SK-N-SH treated with all-trans-retinoic acid at 6 μM for 48 hours (cell line): ENCODE results near the gene BRI3.

Source experiments
- ATAC-seq: fragments of 200-7000 bp; cut with Tn5 transposase; 3 replicates; pipeline ENCODE4 v1.9.1; 2020; ENCODE audit warnings: mild to moderate bottlenecking, moderate library complexity
- ARNTL ChIP-seq: fragments of 450-650 bp; formaldehyde crosslinking; IDR thresholded peaks from 2 replicates; pipeline ENCODE4 v1.5.0; 2020; ENCODE audit warnings: low read depth, mild to moderate bottlenecking, moderate library complexity, borderline replicate concordance
- BACH2 ChIP-seq: fragments of 250-450 bp; sonication (Bioruptor Pico); IDR thresholded peaks from 2 replicates; pipeline ENCODE4 v1.9.0; 2021; ENCODE audit warnings: mild to moderate bottlenecking, borderline replicate concordance
- CSDC2 ChIP-seq: fragments of 250-450 bp; sonication (Bioruptor Pico); IDR thresholded peaks from 2 replicates; pipeline ENCODE4 v1.5.0; 2020; ENCODE audit warnings: mild to moderate bottlenecking, moderate library complexity
- ESRRG ChIP-seq: fragments of 250-450 bp; sonication (Bioruptor Pico); IDR thresholded peaks from 2 replicates; pipeline ENCODE4 v1.6.1; 2021; ENCODE audit warnings: mild to moderate bottlenecking
- GLIS3 ChIP-seq: fragments of 250-450 bp; sonication (Bioruptor Pico); IDR thresholded peaks from 2 replicates; pipeline ENCODE4 v1.5.0; 2020; ENCODE audit warnings: mild to moderate bottlenecking, moderate library complexity
- ISL1 ChIP-seq: fragments of 250-450 bp; sonication (Bioruptor Pico); IDR thresholded peaks from 2 replicates; pipeline ENCODE4 v2.1.2; 2022; ENCODE audit warnings: mild to moderate bottlenecking, moderate library complexity
- OSR1 ChIP-seq: fragments of 250-450 bp; sonication (Bioruptor Pico); IDR thresholded peaks from 2 replicates; pipeline ENCODE4 v1.8.0; 2022; ENCODE audit warnings: moderate library complexity, mild to moderate bottlenecking, inconsistent platforms
- PPARA ChIP-seq: fragments of 250-450 bp; sonication (Bioruptor Pico); IDR thresholded peaks from 2 replicates; pipeline ENCODE4 v1.5.0; 2020; ENCODE audit warnings: mild to moderate bottlenecking, borderline replicate concordance
- SNAI2 ChIP-seq: fragments of 250-450 bp; sonication (Bioruptor Pico); IDR thresholded peaks from 2 replicates; pipeline ENCODE4 v1.5.0; 2020; ENCODE audit warnings: mild to moderate bottlenecking, moderate library complexity
- TCF4 ChIP-seq: fragments of 250-450 bp; sonication (Bioruptor Pico); IDR thresholded peaks from 2 replicates; pipeline ENCODE4 v1.8.0; 2021; ENCODE audit warnings: mild to moderate bottlenecking, moderate library complexity, borderline replicate concordance
- TOX ChIP-seq: fragments of 250-450 bp; sonication (Bioruptor Pico); IDR thresholded peaks from 2 replicates; pipeline ENCODE4 v1.8.0; 2021; ENCODE audit warnings: mild to moderate bottlenecking, moderate library complexity, borderline replicate concordance
- ZFP3 ChIP-seq: fragments of 250-450 bp; sonication (Bioruptor Pico); IDR thresholded peaks from 2 replicates; pipeline ENCODE4 v1.5.0; 2020; ENCODE audit warnings: mild to moderate bottlenecking, moderate library complexity
- ZFP30 ChIP-seq: fragments of 450-650 bp; formaldehyde crosslinking; IDR thresholded peaks from 2 replicates; pipeline ENCODE4 v1.5.0; 2022; ENCODE audit warnings: mild to moderate bottlenecking, moderate library complexity
- ZNF565 ChIP-seq: fragments of 450-650 bp; formaldehyde crosslinking; conservative IDR thresholded peaks from 2 replicates; pipeline ENCODE4 v1.5.0; 2020; ENCODE audit warnings: low read depth, mild to moderate bottlenecking, moderate library complexity
- ZNF70 ChIP-seq: fragments of 450-650 bp; formaldehyde crosslinking; IDR thresholded peaks from 2 replicates; pipeline ENCODE4 v1.5.0; 2020; ENCODE audit warnings: mild to moderate bottlenecking, moderate library complexity
- ZNF8 ChIP-seq: fragments of 450-650 bp; formaldehyde crosslinking; IDR thresholded peaks from 2 replicates; pipeline ENCODE4 v1.5.0; 2020; ENCODE audit warnings: mild to moderate bottlenecking, moderate library complexity
- TF ChIP-seq, protein P1 (sequence below): fragments of 250-450 bp; sonication (Bioruptor Pico); IDR thresholded peaks from 2 replicates; pipeline ENCODE4 v1.5.1; 2020; ENCODE audit warnings: low read depth, mild to moderate bottlenecking, moderate library complexity
- TF ChIP-seq, protein P2 (sequence below): fragments of 250-450 bp; sonication (Bioruptor Pico); IDR thresholded peaks from 2 replicates; pipeline ENCODE4 v1.8.0; 2020; ENCODE audit warnings: mild to moderate bottlenecking, moderate library complexity, borderline replicate concordance
- TF ChIP-seq, protein P3 (sequence below): fragments of 250-450 bp; sonication (Bioruptor Pico); IDR thresholded peaks from 2 replicates; pipeline ENCODE4 v1.8.0; 2021; ENCODE audit warnings: low read depth, mild to moderate bottlenecking, moderate library complexity, borderline replicate concordance
- TF ChIP-seq, protein P4 (sequence below): fragments of 250-450 bp; sonication (Bioruptor Pico); IDR thresholded peaks from 2 replicates; pipeline ENCODE4 v1.5.1; 2021; ENCODE audit warnings: mild to moderate bottlenecking, moderate library complexity

Gene BRI3

DNA sequence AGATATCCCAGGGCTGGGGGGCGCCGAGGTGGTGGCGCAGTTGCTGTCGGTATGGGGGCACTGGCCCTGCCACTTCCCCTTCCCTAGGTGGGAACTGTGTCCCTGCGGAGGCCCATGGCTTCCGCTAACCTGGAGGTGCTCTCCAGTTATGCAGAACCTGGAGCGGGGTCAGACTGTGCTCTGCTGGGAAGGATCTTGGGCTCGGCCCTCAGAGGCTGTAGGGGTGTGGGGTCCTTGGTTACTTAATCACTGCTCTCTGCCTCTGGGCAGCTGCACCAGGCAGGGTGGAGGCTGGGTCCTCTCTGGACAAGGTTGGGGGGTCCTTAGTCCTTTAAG is 2.4 kb downstream of the BRI3 start:
- ATAC-seq: peak; percentile 7
- TF ChIP-seq TOX (CRISPR knock-in tag): no peak
- no peak for TF ChIP-seq ESRRG

DNA sequence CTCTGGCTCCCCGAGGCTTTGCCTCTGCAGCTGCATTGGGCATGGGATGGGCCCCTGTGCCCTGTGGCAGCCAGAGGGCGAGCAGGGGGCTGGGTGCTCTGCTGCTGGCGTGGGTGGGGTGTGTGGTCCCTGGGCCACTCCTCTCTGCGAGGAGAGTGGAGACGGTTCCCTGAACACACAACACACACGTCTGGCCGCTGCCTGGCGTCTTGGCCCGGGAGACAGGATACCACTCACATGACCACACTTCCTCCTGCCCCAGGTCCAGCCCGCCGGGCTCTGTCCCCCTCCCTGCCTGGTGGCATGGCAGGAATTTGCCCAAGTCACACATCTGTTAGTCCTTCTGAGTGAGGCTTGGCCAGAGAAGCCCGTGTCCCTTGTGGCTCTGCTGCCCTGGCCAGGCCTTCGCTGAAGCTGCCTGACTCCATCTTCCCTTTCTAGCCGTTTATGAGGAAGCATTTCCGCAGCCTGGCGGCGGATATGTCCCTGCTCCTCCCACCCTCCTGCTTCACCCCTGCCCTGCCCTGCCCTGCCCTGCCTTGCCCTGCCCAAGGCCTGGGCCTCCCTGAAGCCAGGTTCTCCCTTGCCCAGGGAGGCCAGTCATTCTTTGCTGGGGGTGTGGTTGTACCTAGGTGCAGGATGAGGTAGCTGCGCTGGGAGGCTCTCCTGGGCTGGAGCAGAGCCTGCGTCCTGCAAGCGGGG is 3.0 kb downstream of the BRI3 start:
- peak; percentile 75 for ATAC-seq
- TF ChIP-seq ZNF565 (CRISPR knock-in tag) (no peak), TCF4 (CRISPR knock-in tag) (no peak), ZNF8 (no peak), SNAI2 (CRISPR knock-in tag) (no peak), ZFP3 (CRISPR knock-in tag) (no peak), ESRRG (no peak), PPARA (CRISPR knock-in tag) (no peak), TOX (CRISPR knock-in tag) (no peak), OSR1 (CRISPR knock-in tag) (no peak), ISL1 (CRISPR knock-in tag) (no peak), BACH2 (CRISPR knock-in tag) (no peak), GLIS3 (CRISPR knock-in tag) (no peak)
- TF ChIP-seq, protein P1, sequence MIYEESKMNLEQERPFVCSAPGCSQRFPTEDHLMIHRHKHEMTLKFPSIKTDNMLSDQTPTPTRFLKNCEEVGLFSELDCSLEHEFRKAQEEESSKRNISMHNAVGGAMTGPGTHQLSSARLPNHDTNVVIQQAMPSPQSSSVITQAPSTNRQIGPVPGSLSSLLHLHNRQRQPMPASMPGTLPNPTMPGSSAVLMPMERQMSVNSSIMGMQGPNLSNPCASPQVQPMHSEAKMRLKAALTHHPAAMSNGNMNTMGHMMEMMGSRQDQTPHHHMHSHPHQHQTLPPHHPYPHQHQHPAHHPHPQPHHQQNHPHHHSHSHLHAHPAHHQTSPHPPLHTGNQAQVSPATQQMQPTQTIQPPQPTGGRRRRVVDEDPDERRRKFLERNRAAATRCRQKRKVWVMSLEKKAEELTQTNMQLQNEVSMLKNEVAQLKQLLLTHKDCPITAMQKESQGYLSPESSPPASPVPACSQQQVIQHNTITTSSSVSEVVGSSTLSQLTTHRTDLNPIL (CRISPR knock-in tag): no peak
- TF ChIP-seq, protein P2, sequence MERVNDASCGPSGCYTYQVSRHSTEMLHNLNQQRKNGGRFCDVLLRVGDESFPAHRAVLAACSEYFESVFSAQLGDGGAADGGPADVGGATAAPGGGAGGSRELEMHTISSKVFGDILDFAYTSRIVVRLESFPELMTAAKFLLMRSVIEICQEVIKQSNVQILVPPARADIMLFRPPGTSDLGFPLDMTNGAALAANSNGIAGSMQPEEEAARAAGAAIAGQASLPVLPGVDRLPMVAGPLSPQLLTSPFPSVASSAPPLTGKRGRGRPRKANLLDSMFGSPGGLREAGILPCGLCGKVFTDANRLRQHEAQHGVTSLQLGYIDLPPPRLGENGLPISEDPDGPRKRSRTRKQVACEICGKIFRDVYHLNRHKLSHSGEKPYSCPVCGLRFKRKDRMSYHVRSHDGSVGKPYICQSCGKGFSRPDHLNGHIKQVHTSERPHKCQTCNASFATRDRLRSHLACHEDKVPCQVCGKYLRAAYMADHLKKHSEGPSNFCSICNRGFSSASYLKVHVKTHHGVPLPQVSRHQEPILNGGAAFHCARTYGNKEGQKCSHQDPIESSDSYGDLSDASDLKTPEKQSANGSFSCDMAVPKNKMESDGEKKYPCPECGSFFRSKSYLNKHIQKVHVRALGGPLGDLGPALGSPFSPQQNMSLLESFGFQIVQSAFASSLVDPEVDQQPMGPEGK (CRISPR knock-in tag): no peak
- TF ChIP-seq, protein P3, sequence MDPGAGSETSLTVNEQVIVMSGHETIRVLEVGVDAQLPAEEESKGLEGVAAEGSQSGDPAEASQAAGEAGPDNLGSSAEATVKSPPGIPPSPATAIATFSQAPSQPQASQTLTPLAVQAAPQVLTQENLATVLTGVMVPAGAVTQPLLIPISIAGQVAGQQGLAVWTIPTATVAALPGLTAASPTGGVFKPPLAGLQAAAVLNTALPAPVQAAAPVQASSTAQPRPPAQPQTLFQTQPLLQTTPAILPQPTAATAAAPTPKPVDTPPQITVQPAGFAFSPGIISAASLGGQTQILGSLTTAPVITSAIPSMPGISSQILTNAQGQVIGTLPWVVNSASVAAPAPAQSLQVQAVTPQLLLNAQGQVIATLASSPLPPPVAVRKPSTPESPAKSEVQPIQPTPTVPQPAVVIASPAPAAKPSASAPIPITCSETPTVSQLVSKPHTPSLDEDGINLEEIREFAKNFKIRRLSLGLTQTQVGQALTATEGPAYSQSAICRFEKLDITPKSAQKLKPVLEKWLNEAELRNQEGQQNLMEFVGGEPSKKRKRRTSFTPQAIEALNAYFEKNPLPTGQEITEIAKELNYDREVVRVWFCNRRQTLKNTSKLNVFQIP (CRISPR knock-in tag): no peak
- TF ChIP-seq, protein P4, sequence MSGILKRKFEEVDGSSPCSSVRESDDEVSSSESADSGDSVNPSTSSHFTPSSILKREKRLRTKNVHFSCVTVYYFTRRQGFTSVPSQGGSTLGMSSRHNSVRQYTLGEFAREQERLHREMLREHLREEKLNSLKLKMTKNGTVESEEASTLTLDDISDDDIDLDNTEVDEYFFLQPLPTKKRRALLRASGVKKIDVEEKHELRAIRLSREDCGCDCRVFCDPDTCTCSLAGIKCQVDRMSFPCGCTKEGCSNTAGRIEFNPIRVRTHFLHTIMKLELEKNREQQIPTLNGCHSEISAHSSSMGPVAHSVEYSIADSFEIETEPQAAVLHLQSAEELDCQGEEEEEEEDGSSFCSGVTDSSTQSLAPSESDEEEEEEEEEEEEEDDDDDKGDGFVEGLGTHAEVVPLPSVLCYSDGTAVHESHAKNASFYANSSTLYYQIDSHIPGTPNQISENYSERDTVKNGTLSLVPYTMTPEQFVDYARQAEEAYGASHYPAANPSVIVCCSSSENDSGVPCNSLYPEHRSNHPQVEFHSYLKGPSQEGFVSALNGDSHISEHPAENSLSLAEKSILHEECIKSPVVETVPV (CRISPR knock-in tag): no peak

DNA sequence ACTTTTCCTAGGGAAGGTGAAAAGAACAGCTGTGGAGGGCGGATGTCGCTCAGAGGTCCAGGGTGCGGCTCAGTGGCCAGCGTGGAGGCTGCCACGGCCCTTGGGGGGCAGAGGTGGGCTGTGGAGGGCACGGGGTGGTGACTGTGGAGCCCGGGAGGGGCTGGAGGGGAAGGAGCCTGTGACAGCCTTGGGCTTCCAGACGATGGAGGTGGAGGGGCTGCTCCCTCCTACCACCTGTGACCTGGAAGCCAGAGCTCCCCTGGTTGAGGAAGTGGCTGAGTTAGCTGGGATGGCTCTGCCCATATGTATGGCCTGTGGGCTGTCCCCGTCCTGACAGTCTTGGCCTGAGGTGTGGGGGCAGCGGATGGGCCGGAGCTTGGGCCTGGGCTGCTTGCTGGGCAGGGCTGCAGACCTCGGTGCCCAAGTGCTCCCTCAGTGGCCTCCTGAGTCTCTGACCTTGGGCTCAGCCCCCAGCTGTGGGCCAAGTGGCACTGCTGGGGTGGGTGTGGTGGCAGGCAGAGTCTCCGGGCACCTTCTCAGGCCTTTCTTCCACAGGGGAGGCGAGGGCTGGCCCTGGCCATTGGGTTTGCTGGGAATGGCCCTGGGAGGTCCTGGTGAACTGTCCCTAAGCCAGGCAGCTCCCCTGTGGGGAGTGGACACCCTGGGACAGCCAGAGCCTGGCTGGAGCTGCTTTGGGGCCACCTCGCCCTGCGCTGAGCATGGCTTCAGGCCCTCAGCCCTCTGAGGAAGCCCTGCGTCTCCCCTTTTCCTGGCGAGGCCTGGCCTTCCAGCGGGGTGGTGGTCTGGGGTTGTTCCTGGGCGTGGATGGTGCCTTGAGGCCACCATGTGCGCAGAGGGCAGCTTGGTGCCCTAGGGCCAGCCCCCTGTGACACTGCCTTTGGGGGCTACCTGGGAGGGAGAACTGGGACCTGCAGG is 3.9 kb downstream of the BRI3 start:
- ATAC-seq: no peak
- TF ChIP-seq OSR1 (CRISPR knock-in tag) (no peak), PPARA (CRISPR knock-in tag) (no peak), ZFP30 (CRISPR knock-in tag) (no peak), TCF4 (CRISPR knock-in tag) (no peak), GLIS3 (CRISPR knock-in tag) (no peak)

DNA sequence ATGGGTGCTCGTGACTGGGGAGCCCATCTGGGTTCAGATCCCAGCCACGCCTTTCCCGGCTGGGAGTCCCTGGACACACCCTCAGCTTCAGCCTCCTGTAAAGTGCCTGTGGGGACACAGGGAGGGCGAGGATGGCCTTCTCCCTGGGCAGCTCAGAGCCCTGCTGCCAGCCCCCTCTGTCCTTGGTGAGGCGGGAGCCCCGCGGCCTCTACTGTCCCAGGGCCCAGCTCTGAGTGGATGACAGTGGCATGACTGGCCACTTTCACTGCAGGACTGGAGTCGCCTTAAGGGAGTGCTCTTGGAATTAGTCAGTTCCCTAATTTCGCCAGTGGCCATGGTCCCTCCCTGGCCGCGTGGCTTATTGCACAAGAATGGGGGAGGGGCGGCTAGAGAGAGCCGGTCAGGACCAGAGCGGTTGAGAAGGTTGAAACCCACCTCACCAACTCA is 4.6 kb downstream of the BRI3 start:
- TF ChIP-seq BACH2 (CRISPR knock-in tag) (no peak), ZNF70 (CRISPR knock-in tag) (no peak), ZFP3 (CRISPR knock-in tag) (0 out of 2 replicates have a peak, but pooled peaks have one; percentile 45), ESRRG (no peak), ISL1 (CRISPR knock-in tag) (no peak), ARNTL (CRISPR knock-in tag) (no peak), CSDC2 (no peak), ZFP30 (CRISPR knock-in tag) (no peak)
- TF ChIP-seq, protein P3 (CRISPR knock-in tag): no peak
- TF ChIP-seq, all 23 proteins: peak for 1
- ATAC-seq: no peak
